ENCODE measurements around the gene PHLPP1. TPM values are rescaled to one million over a fixed set of nuclear protein-coding genes. Genes with fewer than 3 reads are reported as not detected.
A peak's percentile ranks its signal among the peaks of the same experiment; 100 is the strongest.

The PHLPP1 gene
- total RNA-seq, 4 donors from 2014 or later = 28.1 to 56.6 (median 37.1) TPM

DNA sequence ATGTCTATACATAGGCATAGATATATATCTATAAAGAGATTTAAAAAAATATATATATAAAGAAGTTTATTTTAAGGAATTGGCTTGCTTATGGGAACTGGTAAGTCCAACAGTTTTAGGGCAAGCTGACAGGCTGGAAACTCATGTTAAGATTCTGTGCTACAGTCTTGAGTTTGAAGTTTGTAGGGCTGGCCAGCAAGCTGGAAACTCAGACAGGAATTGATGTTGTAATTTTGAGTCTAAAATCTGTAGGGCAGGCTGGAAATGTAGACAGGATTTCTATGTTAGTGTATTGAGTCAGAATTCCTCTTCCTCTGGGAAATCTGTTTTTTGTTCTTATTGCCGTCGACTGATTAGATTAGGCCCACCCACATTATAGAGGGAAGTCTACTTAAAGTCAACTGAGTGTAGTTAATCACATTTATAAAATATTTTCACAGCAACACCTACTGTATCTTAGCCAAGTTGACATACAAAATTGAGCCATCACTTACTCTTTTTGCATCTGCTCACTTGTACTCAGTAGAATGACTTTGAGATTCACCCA is 60.8 kb downstream of the PHLPP1 start:
- Histone ChIP-seq H3K4me3 (no peak overlapping the region), H3K27me3 (no peaks in the 10 kb centered on the region), H3K4me1 (peaks cover 13% of the 10 kb centered on the region), H3K9me3 (no peaks in the 10 kb centered on the region), H3K27ac (no peak overlapping the region), H3K36me3 (no peaks in the 10 kb centered on the region)
- 100% methylated on average over 2 of the region's 2 CpGs for WGBS
- no peak for TF ChIP-seq EP300 (IDR thresholded peaks at IDR 0.05)
- no peak for TF ChIP-seq POLR2AphosphoS5 (IDR thresholded peaks at IDR 0.05)
- TF ChIP-seq CTCF (IDR thresholded peaks at IDR 0.05) = no peak
- TF ChIP-seq POLR2A (IDR thresholded peaks at IDR 0.05) = no peak
- DNase-seq (ENCODE audit: low spot score in 2 of 2) = no peak

- Histone ChIP-seq H3K4me1 (peaks cover 21% of the 10 kb centered on the region), H3K27me3 (no peaks in the 10 kb centered on the region), H3K27ac (no peak overlapping the region), H3K4me3 (no peak overlapping the region), H3K36me3 (no peaks in the 10 kb centered on the region), H3K9me3 (no peaks in the 10 kb centered on the region)
- WGBS = 95% methylated on average over 1 of the region's 1 CpG
- TF ChIP-seq CTCF (IDR thresholded peaks at IDR 0.05) (no peak), EP300 (IDR thresholded peaks at IDR 0.05) (no peak), POLR2AphosphoS5 (IDR thresholded peaks at IDR 0.05) (no peak)
- DNase-seq (ENCODE audit: low spot score in 2 of 2) = no peak
Observed at GRCh38 chr18:62777814-62778213, 62.5 kb downstream of the PHLPP1 start.

DNA sequence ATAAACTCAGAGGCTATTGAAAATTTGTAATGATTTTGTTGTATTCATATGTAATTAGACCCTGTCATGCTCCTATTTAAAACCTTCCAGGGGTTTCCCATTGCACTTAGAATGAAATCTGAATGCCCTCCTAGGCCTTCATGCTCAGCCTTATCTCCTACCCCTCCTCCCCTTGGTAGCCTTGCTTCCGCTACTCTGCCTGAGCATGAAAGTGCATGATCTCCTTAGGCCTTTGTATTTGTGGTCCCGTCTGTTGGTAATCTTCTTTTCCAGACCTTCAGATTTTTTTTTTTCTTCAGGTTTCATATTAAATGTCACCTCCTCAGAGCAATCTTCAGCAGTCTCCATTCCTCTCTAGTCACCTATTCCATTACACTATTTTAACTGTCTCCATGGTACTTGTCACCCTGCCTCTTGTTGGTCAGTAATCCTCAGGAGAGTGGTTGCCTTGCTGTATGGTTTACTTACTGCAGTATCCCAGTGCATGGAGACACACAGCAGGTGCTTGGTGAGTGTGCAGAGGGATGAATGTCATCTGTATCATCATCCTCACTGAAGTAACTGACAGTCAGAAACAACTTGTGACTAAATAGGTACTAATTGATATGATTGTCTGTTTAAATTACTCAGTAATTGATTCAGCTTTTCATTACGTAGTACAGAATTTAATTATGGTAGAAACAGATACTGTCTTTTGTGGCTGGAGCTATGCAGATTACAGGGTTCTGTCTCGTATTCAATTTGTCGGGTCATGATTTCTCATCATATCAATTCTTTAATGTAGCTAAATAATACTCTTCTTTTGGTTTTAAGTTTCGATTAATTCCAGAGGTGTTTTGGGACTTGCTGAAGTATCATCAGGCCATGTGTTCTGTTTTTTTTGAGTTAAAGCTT is 63.9 kb downstream of the PHLPP1 start:
- H3K36me3 ChIP-seq = no peaks in the 10 kb centered on the region
- peaks cover 28% of the 10 kb centered on the region for H3K4me1 ChIP-seq
- no peaks in the 10 kb centered on the region for H3K9me3 ChIP-seq
- H3K27ac ChIP-seq = no peak overlapping the region
- no peak for DNase-seq (ENCODE audit: low spot score in 2 of 2)
- H3K27me3 ChIP-seq = no peaks in the 10 kb centered on the region
- WGBS = 93% methylated on average over 6 of the region's 6 CpGs
- no peak overlapping the region for H3K4me3 ChIP-seq
- no peak for TF ChIP-seq CTCF (IDR thresholded peaks at IDR 0.05)
- TF ChIP-seq POLR2AphosphoS5 (IDR thresholded peaks at IDR 0.05) = no peak
- no peak for TF ChIP-seq POLR2A (IDR thresholded peaks at IDR 0.05)

- WGBS = 45% methylated on average over 3 of the region's 3 CpGs
- peak overlapping the region; percentile 32 for H3K27ac ChIP-seq
- no peaks in the 10 kb centered on the region for H3K36me3 ChIP-seq
- TF ChIP-seq POLR2A (IDR thresholded peaks at IDR 0.05) (no peak), POLR2AphosphoS5 (IDR thresholded peaks at IDR 0.05) (no peak), CTCF (IDR thresholded peaks at IDR 0.05) (no peak), EP300 (IDR thresholded peaks at IDR 0.05) (no peak)
- no peak for DNase-seq (ENCODE audit: low spot score in 2 of 2)
- no peaks in the 10 kb centered on the region for H3K27me3 ChIP-seq
- no peak overlapping the region for H3K4me3 ChIP-seq
- H3K9me3 ChIP-seq = no peaks in the 10 kb centered on the region
- H3K4me1 ChIP-seq = peaks cover 39% of the 10 kb centered on the region
Observed at GRCh38 chr18:62781262-62781661, 65.9 kb downstream of the PHLPP1 start.

- WGBS = 29% methylated on average over 2 of the region's 2 CpGs
- Histone ChIP-seq H3K27me3 (no peaks in the 10 kb centered on the region), H3K4me1 (peaks cover 39% of the 10 kb centered on the region), H3K36me3 (no peaks in the 10 kb centered on the region), H3K4me3 (no peak overlapping the region), H3K27ac (peak overlapping the region; percentile 32), H3K9me3 (no peaks in the 10 kb centered on the region)
- TF ChIP-seq CTCF (IDR thresholded peaks at IDR 0.05) = no peak
- peak in 2 of 3 donors; percentile 48 to 68 for TF ChIP-seq POLR2AphosphoS5 (IDR thresholded peaks at IDR 0.05)
- DNase-seq (ENCODE audit: low spot score in 2 of 2) = peak in 1 of 2 donors; percentile 80
Observed at GRCh38 chr18:62781893-62782292, 66.6 kb downstream of the PHLPP1 start.

Measured in suprapubic skin (tissue), 4 donors.